ENCODE data around the gene BTF3.

The BTF3 gene

GRCh38 chr5:73513996-73514395 lies 15.8 kb downstream of the BTF3 start:
- Mint-ChIP-seq H3K9me3 (no peaks in the 10 kb centered on the region), H3K36me3 (ENCODE audit: low read depth) (peaks cover 4% of the 10 kb centered on the region), H3K4me1 (no peaks in the 10 kb centered on the region), H3K27me3 (ENCODE audit: low read depth) (no peaks in the 10 kb centered on the region), H3K4me3 (no peak overlapping the region), H3K27ac (no peak overlapping the region)
- no peak for TF ChIP-seq CTCF (IDR thresholded peaks at IDR 0.05; ENCODE audit: unreplicated experiment in 3 of 3)

- H3K27me3 Mint-ChIP-seq (ENCODE audit: low read depth), result no peaks in the 10 kb centered on the region
- no peak for TF ChIP-seq CTCF (IDR thresholded peaks at IDR 0.05; ENCODE audit: unreplicated experiment in 3 of 3)
- H3K4me1 Mint-ChIP-seq, result no peaks in the 10 kb centered on the region
- H3K9me3 Mint-ChIP-seq, result no peaks in the 10 kb centered on the region
- H3K36me3 Mint-ChIP-seq (ENCODE audit: low read depth), result peaks cover 4% of the 10 kb centered on the region
- H3K4me3 Mint-ChIP-seq, result no peak overlapping the region
- no peak overlapping the region for H3K27ac Mint-ChIP-seq
Observed at GRCh38 chr5:73514418-73514817, 16.2 kb downstream of the BTF3 start.

GRCh38 chr5:73515232-73515631 lies 17.0 kb downstream of the BTF3 start:
- H3K9me3 Mint-ChIP-seq, result no peaks in the 10 kb centered on the region
- no peaks in the 10 kb centered on the region for H3K27me3 Mint-ChIP-seq (ENCODE audit: low read depth)
- no peak overlapping the region for H3K27ac Mint-ChIP-seq
- TF ChIP-seq CTCF (IDR thresholded peaks at IDR 0.05; ENCODE audit: unreplicated experiment in 3 of 3), result no peak
- no peaks in the 10 kb centered on the region for H3K4me1 Mint-ChIP-seq
- H3K36me3 Mint-ChIP-seq (ENCODE audit: low read depth), result peaks cover 4% of the 10 kb centered on the region
- H3K4me3 Mint-ChIP-seq, result no peak overlapping the region

GRCh38 chr5:73519531-73520283 lies 21.5 kb downstream of the BTF3 start:
- no peak overlapping the region for H3K4me3 Mint-ChIP-seq
- H3K4me1 Mint-ChIP-seq, result no peaks in the 10 kb centered on the region
- H3K9me3 Mint-ChIP-seq, result no peaks in the 10 kb centered on the region
- peak; percentile 46 to 63 (median 62) for TF ChIP-seq CTCF (IDR thresholded peaks at IDR 0.05; ENCODE audit: unreplicated experiment in 3 of 3)
- H3K27ac Mint-ChIP-seq, result no peak overlapping the region
- H3K36me3 Mint-ChIP-seq (ENCODE audit: low read depth), result no peaks in the 10 kb centered on the region
- no peaks in the 10 kb centered on the region for H3K27me3 Mint-ChIP-seq (ENCODE audit: low read depth)

GRCh38 chr5:73522989-73523388 lies 24.7 kb downstream of the BTF3 start:
- no peaks in the 10 kb centered on the region for H3K36me3 Mint-ChIP-seq (ENCODE audit: low read depth)
- no peak overlapping the region for H3K4me3 Mint-ChIP-seq
- TF ChIP-seq CTCF (IDR thresholded peaks at IDR 0.05; ENCODE audit: unreplicated experiment in 3 of 3), result no peak
- no peaks in the 10 kb centered on the region for H3K27me3 Mint-ChIP-seq (ENCODE audit: low read depth)
- H3K9me3 Mint-ChIP-seq, result no peaks in the 10 kb centered on the region
- H3K27ac Mint-ChIP-seq, result no peak overlapping the region
- H3K4me1 Mint-ChIP-seq, result no peaks in the 10 kb centered on the region

- H3K9me3 Mint-ChIP-seq, result no peaks in the 10 kb centered on the region
- H3K36me3 Mint-ChIP-seq (ENCODE audit: low read depth), result no peaks in the 10 kb centered on the region
- no peak for TF ChIP-seq CTCF (IDR thresholded peaks at IDR 0.05; ENCODE audit: unreplicated experiment in 3 of 3)
- H3K27ac Mint-ChIP-seq, result no peak overlapping the region
- H3K4me1 Mint-ChIP-seq, result no peaks in the 10 kb centered on the region
- H3K4me3 Mint-ChIP-seq, result no peak overlapping the region
- no peaks in the 10 kb centered on the region for H3K27me3 Mint-ChIP-seq (ENCODE audit: low read depth)
Observed at GRCh38 chr5:73523861-73524260, 25.6 kb downstream of the BTF3 start.

All from nephron (organoid).